SK-N-SH treated with all-trans-retinoic acid at 6 μM for 48 hours (cell line): ENCODE data around the gene MORC4.

ENCODE experiments used
- ATAC-seq: fragments of 200-7000 bp; cut with Tn5 transposase; 3 replicates; pipeline ENCODE4 v1.9.1; 2020; ENCODE audit warnings: mild to moderate bottlenecking, moderate library complexity
- ARNTL ChIP-seq: fragments of 450-650 bp; formaldehyde crosslinking; IDR thresholded peaks from 2 replicates; pipeline ENCODE4 v1.5.0; 2020; ENCODE audit warnings: low read depth, mild to moderate bottlenecking, moderate library complexity, borderline replicate concordance
- BACH2 ChIP-seq: fragments of 250-450 bp; sonication (Bioruptor Pico); IDR thresholded peaks from 2 replicates; pipeline ENCODE4 v1.9.0; 2021; ENCODE audit warnings: mild to moderate bottlenecking, borderline replicate concordance
- CSDC2 ChIP-seq: fragments of 250-450 bp; sonication (Bioruptor Pico); IDR thresholded peaks from 2 replicates; pipeline ENCODE4 v1.5.0; 2020; ENCODE audit warnings: mild to moderate bottlenecking, moderate library complexity
- ESRRG ChIP-seq: fragments of 250-450 bp; sonication (Bioruptor Pico); IDR thresholded peaks from 2 replicates; pipeline ENCODE4 v1.6.1; 2021; ENCODE audit warnings: mild to moderate bottlenecking
- GLIS3 ChIP-seq: fragments of 250-450 bp; sonication (Bioruptor Pico); IDR thresholded peaks from 2 replicates; pipeline ENCODE4 v1.5.0; 2020; ENCODE audit warnings: mild to moderate bottlenecking, moderate library complexity
- ISL1 ChIP-seq: fragments of 250-450 bp; sonication (Bioruptor Pico); IDR thresholded peaks from 2 replicates; pipeline ENCODE4 v2.1.2; 2022; ENCODE audit warnings: mild to moderate bottlenecking, moderate library complexity
- OSR1 ChIP-seq: fragments of 250-450 bp; sonication (Bioruptor Pico); IDR thresholded peaks from 2 replicates; pipeline ENCODE4 v1.8.0; 2022; ENCODE audit warnings: moderate library complexity, mild to moderate bottlenecking, inconsistent platforms
- PPARA ChIP-seq: fragments of 250-450 bp; sonication (Bioruptor Pico); IDR thresholded peaks from 2 replicates; pipeline ENCODE4 v1.5.0; 2020; ENCODE audit warnings: mild to moderate bottlenecking, borderline replicate concordance
- RARB ChIP-seq: fragments of 250-450 bp; sonication (Bioruptor Pico); IDR thresholded peaks from 2 replicates; pipeline ENCODE4 v1.8.0; 2021; ENCODE audit warnings: mild to moderate bottlenecking, moderate library complexity
- TCF4 ChIP-seq: fragments of 250-450 bp; sonication (Bioruptor Pico); IDR thresholded peaks from 2 replicates; pipeline ENCODE4 v1.8.0; 2021; ENCODE audit warnings: mild to moderate bottlenecking, moderate library complexity, borderline replicate concordance
- ZC3H10 ChIP-seq: fragments of 250-450 bp; sonication (Bioruptor Pico); IDR thresholded peaks from 2 replicates; pipeline ENCODE4 v1.5.1; 2021; ENCODE audit warnings: mild to moderate bottlenecking, moderate library complexity
- ZFP3 ChIP-seq: fragments of 250-450 bp; sonication (Bioruptor Pico); IDR thresholded peaks from 2 replicates; pipeline ENCODE4 v1.5.0; 2020; ENCODE audit warnings: mild to moderate bottlenecking, moderate library complexity
- ZFP30 ChIP-seq: fragments of 450-650 bp; formaldehyde crosslinking; IDR thresholded peaks from 2 replicates; pipeline ENCODE4 v1.5.0; 2022; ENCODE audit warnings: mild to moderate bottlenecking, moderate library complexity
- ZNF70 ChIP-seq: fragments of 450-650 bp; formaldehyde crosslinking; IDR thresholded peaks from 2 replicates; pipeline ENCODE4 v1.5.0; 2020; ENCODE audit warnings: mild to moderate bottlenecking, moderate library complexity
- TF ChIP-seq, protein P1 (sequence below): fragments of 250-450 bp; sonication (Bioruptor Pico); IDR thresholded peaks from 2 replicates; pipeline ENCODE4 v1.5.1; 2021; ENCODE audit warnings: mild to moderate bottlenecking, moderate library complexity
- TF ChIP-seq, protein P2 (sequence below): fragments of 250-450 bp; sonication (Bioruptor Pico); IDR thresholded peaks from 2 replicates; pipeline ENCODE4 v1.5.1; 2020; ENCODE audit warnings: low read depth, mild to moderate bottlenecking, moderate library complexity
- TF ChIP-seq, protein P3 (sequence below): fragments of 250-450 bp; sonication (Bioruptor Pico); IDR thresholded peaks from 2 replicates; pipeline ENCODE4 v1.5.0; 2020; ENCODE audit warnings: mild to moderate bottlenecking, moderate library complexity
- TF ChIP-seq, protein P4 (sequence below): fragments of 250-450 bp; sonication (Bioruptor Pico); IDR thresholded peaks from 2 replicates; pipeline ENCODE4 v1.8.0; 2021; ENCODE audit warnings: low read depth, mild to moderate bottlenecking, moderate library complexity, borderline replicate concordance

Gene MORC4

DNA sequence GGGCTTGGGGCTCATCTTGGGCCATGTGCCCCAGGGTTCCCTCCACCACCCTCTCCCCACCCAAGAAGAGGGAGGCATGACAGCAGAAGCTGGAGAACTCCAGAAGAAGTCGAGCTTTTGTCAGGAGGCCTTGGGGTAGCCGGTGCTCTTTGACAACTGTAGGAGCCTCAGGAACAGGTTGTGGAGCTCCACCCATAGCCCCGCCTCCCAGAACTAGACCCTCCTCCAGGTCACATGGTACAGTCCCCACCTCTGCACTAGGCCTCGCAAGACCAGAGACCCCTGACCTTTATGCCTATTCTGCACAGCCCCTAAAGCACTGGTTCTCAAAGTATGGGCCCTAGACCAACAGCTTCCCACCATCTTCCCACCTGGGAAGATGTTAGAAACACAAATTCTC lies 8.0 kb upstream of the MORC4 start:
- ATAC-seq, result no peak
- TF ChIP-seq PPARA (CRISPR knock-in tag) (no peak), ISL1 (CRISPR knock-in tag) (no peak), RARB (no peak), CSDC2 (no peak)
- TF ChIP-seq, protein P1, sequence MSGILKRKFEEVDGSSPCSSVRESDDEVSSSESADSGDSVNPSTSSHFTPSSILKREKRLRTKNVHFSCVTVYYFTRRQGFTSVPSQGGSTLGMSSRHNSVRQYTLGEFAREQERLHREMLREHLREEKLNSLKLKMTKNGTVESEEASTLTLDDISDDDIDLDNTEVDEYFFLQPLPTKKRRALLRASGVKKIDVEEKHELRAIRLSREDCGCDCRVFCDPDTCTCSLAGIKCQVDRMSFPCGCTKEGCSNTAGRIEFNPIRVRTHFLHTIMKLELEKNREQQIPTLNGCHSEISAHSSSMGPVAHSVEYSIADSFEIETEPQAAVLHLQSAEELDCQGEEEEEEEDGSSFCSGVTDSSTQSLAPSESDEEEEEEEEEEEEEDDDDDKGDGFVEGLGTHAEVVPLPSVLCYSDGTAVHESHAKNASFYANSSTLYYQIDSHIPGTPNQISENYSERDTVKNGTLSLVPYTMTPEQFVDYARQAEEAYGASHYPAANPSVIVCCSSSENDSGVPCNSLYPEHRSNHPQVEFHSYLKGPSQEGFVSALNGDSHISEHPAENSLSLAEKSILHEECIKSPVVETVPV (CRISPR knock-in tag), result no peak
- TF ChIP-seq, all 23 proteins: peak for 0

DNA sequence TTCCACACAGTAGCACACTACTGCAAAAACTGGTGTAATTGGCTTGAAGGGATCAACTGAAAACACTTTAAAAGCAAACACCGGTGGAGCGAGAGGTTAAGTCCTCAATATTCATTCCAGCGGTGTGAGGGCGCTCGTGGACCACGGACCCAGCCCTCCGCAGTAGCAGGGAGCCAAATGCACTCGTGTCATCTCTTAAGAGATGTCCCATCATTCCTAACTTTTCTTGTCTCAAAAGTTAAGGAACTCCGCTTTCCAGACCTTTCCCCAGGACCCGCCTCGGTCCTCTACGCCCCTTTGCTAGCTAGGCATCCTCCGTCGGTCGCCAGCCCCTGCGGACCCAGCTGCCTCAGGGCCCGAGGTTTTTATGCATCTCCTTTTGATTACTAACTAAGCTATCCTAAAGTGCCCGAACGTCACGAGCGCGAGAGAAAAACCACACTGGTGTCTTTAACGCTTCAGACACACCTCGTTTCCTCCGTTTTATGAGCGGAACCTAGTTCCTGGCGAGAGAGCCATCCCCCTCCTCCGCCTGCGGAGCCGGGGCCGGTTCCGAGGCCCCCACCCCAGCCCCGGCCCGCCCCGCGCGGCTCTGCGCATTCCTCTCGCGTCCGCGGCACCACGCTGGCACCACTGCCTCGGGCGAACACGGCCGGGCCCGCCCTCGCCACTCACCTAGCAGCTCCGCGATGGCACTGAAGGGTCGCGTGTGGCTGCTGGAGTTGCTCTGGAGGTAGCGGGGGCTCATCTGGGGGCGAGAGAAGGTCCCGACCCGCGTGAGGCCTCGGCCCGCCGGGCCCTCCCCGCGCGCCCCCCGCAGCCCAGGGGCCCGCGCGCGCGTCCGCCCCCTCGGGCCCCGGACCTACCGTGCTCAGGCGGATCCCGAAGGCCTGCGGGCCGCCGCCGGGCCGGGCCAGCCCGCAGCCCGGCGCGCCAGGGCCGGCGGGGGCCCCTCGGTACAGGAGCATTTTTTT lies 723 bp downstream of the MORC4 start:
- peak; percentile 89 for ATAC-seq
- TF ChIP-seq CSDC2, result no peak
- no peak for TF ChIP-seq RARB
- TF ChIP-seq GLIS3 (CRISPR knock-in tag), result no peak
- no peak for TF ChIP-seq BACH2 (CRISPR knock-in tag)
- TF ChIP-seq ISL1 (CRISPR knock-in tag), result no peak
- no peak for TF ChIP-seq OSR1
- TF ChIP-seq ARNTL (CRISPR knock-in tag), result no peak

DNA sequence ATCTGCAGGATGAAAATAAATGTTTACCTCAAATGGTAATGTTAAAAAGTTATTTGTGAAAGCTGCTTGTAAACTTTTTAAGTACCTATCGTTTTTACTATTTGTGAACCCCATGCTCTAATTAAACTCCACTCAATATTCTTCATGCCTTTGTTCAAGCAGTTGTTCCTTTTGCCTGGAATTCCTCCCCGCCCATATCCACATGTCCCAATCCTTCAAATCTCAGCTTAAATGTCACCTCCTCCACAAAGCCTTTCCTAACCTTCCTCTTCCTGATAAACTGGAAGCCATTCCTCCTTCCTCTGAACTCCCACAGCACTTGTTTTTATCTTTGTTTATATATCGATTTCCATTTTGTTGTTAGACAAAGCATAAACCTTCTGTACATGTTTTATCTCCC lies 2.4 kb downstream of the MORC4 start:
- ATAC-seq, result no peak
- TF ChIP-seq OSR1 (no peak), ZFP3 (CRISPR knock-in tag) (no peak), GLIS3 (CRISPR knock-in tag) (no peak)
- TF ChIP-seq, protein P1 (CRISPR knock-in tag), result no peak
- TF ChIP-seq, protein P2, sequence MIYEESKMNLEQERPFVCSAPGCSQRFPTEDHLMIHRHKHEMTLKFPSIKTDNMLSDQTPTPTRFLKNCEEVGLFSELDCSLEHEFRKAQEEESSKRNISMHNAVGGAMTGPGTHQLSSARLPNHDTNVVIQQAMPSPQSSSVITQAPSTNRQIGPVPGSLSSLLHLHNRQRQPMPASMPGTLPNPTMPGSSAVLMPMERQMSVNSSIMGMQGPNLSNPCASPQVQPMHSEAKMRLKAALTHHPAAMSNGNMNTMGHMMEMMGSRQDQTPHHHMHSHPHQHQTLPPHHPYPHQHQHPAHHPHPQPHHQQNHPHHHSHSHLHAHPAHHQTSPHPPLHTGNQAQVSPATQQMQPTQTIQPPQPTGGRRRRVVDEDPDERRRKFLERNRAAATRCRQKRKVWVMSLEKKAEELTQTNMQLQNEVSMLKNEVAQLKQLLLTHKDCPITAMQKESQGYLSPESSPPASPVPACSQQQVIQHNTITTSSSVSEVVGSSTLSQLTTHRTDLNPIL, result no peak

DNA sequence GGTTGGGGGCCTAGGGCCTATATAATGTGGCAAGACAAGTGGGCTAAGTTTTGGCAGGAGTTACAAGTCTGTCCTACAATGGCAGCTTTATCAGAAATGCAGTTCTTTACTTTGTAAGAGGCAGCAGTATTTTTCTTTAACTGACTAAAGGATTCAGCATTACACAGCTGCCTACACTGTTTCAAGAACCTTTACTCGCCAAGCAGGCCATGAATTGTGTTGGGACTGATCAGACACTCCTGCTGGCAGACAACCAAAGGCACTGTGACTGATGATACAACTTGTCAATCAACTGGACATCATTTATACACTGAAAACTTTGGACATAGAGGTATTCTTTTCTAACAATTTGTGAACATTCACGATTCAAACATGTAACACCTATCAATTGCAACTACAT lies 4.3 kb downstream of the MORC4 start:
- TF ChIP-seq GLIS3 (CRISPR knock-in tag) (no peak), ESRRG (no peak), ZFP3 (CRISPR knock-in tag) (no peak), PPARA (CRISPR knock-in tag) (no peak), ZNF70 (CRISPR knock-in tag) (no peak), ZFP30 (no peak), TCF4 (CRISPR knock-in tag) (no peak), BACH2 (CRISPR knock-in tag) (no peak), RARB (no peak), OSR1 (no peak), ZC3H10 (CRISPR knock-in tag) (no peak), CSDC2 (no peak)
- TF ChIP-seq, protein P3, sequence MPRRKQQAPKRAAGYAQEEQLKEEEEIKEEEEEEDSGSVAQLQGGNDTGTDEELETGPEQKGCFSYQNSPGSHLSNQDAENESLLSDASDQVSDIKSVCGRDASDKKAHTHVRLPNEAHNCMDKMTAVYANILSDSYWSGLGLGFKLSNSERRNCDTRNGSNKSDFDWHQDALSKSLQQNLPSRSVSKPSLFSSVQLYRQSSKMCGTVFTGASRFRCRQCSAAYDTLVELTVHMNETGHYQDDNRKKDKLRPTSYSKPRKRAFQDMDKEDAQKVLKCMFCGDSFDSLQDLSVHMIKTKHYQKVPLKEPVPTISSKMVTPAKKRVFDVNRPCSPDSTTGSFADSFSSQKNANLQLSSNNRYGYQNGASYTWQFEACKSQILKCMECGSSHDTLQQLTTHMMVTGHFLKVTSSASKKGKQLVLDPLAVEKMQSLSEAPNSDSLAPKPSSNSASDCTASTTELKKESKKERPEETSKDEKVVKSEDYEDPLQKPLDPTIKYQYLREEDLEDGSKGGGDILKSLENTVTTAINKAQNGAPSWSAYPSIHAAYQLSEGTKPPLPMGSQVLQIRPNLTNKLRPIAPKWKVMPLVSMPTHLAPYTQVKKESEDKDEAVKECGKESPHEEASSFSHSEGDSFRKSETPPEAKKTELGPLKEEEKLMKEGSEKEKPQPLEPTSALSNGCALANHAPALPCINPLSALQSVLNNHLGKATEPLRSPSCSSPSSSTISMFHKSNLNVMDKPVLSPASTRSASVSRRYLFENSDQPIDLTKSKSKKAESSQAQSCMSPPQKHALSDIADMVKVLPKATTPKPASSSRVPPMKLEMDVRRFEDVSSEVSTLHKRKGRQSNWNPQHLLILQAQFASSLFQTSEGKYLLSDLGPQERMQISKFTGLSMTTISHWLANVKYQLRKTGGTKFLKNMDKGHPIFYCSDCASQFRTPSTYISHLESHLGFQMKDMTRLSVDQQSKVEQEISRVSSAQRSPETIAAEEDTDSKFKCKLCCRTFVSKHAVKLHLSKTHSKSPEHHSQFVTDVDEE (CRISPR knock-in tag), result no peak
- TF ChIP-seq, protein P4, sequence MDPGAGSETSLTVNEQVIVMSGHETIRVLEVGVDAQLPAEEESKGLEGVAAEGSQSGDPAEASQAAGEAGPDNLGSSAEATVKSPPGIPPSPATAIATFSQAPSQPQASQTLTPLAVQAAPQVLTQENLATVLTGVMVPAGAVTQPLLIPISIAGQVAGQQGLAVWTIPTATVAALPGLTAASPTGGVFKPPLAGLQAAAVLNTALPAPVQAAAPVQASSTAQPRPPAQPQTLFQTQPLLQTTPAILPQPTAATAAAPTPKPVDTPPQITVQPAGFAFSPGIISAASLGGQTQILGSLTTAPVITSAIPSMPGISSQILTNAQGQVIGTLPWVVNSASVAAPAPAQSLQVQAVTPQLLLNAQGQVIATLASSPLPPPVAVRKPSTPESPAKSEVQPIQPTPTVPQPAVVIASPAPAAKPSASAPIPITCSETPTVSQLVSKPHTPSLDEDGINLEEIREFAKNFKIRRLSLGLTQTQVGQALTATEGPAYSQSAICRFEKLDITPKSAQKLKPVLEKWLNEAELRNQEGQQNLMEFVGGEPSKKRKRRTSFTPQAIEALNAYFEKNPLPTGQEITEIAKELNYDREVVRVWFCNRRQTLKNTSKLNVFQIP (CRISPR knock-in tag), result no peak
- TF ChIP-seq, protein P1 (CRISPR knock-in tag), result no peak
- ATAC-seq, result no peak
